Left ventricle myocardium superior (tissue), 1 donor: ENCODE measurements around the gene IFT25. TPM values are rescaled to one million over a fixed set of nuclear protein-coding genes. Genes with fewer than 3 reads are reported as not detected.
"Not testable (repeated sequence)": the region's sequence is repeated elsewhere in the genome, so short reads cannot be mapped to it uniquely, and the experiment has no call there.

Experiments used
- ATAC-seq: fragments of 200-7000 bp; cut with Tn5 transposase; one replicate; pipeline ENCODE4 v1.9.1; 2020; ENCODE audit warnings: mild to moderate bottlenecking, moderate library complexity
- DNase-seq: peaks from one replicate; pipeline ENCODE4 v3.0.0-alpha.2; 2020
- intact Hi-C: fragments of 100-400 bp; cut with micrococcal nuclease; formaldehyde crosslinking; loops from one replicate; pipeline ENCODE4 v1.11.0; 2022
- total RNA-seq: library from RNA; stranded (reverse); fragmentation: NEBNext Ultra II Directional; extraction: Animal tissue kit (Norgen Biotek cat#: 25700); gene quantifications from one replicate; pipeline ENCODE4 v1.2.1, GENCODE V29; 2021
- donor health status: DM: no; HTN: yes; CAD: no; lungs with severe emphysema.

Gene IFT25
- total RNA-seq, 1 donor from 2014 or later: 8.8 TPM

DNA sequence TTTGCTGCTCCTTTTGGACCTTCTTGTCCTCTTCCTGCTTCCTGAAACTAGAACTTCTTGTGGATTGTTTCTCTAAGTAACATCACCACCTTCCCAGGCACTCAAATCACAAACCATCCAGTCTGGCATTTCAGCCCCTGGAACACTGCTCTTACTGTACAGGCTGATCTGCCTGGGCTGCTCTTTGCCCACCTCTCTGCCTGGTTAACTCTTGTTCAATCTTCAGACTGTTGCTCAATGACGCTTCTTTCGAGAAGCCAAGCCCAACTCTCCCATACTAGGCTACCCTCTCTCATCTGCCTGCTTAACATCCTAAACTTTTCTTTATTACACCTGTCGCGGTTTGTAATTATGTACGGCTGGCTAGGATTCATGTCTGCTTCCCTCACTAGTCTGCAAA lies 50.9 kb downstream of the IFT25 start:
- intact Hi-C loops: no loop called here
- ATAC-seq: no peak

DNA sequence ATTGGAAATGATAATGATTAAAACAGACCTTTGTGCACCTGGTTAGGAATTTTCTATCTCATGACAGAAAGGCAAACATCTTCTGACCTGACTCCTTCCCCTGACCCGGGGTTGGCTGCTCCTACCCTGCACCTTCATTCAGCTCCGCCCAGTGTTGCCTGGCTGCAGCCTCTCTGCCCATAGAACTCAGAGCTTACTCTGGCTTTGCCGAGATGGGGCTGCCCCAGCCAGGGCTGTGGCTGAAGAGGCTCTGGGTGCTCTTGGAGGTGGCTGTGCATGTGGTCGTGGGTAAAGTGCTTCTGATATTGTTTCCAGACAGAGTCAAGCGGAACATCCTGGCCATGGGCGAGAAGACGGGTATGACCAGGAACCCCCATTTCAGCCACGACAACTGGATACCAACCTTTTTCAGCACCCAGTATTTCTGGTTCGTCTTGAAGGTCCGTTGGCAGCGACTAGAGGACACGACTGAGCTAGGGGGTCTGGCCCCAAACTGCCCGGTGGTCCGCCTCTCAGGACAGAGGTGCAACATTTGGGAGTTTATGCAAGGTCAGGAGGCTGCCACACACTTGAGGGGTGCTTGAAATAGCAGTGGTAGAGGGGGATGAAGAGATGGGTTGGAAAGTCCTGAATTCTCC lies 51.4 kb downstream of the IFT25 start, which contains the start of gene DIO1:
Gene DIO1 (plus strand): TSS at position 189 of the 638 bp plus-strand sequence. CDS start 24 bp downstream, at position 213.
- ATAC-seq (no peak), DNase-seq (no peak)
- intact Hi-C loops: no loop called here

More for the DNA sequence above, 50.9 kb downstream of the IFT25 start:
- no peak for DNase-seq

DNA sequence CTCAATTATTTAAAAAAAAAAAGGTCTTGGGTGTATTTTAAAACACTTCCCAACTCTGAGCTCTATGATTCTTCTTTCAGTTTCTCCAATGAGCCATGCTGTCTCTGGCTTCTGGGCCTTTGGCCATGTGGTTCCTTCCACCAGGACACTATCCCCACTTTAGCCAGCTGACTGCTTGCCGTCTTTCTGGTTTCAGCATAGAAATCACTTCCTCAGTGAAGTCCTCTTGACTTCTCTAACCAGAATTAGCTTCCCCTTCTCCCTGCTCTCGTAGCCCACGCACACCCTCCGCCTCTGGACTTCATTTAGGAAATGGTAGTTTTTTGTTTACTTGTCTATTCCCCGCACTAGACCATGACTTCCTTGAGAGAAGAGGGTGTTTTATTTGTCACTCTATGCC lies 52.6 kb downstream of the IFT25 start:
- intact Hi-C loops: no loop called here
- ATAC-seq: peak; percentile 7
- no peak for DNase-seq

DNA sequence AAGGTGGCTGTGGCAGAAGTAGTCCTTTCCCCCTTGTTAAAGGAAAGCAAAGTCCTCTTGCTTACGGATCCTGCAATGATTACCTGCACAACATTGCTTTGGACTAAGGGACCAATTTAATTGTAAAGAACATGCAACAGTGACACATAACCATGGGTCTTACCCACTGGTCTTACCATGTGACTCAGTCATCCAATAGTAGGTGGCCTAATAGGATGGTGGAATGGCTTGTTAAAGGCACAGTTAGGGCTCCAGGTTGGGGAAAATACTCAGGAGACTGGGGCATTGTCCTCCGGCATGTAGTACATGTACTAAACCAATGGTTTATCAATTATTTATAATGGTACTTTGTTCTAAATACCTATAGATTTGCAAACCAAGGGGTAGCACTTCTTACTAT lies 53.8 kb downstream of the IFT25 start:
- DNase-seq: no peak
- intact Hi-C loops: no loop called here
- no peak for ATAC-seq

DNA sequence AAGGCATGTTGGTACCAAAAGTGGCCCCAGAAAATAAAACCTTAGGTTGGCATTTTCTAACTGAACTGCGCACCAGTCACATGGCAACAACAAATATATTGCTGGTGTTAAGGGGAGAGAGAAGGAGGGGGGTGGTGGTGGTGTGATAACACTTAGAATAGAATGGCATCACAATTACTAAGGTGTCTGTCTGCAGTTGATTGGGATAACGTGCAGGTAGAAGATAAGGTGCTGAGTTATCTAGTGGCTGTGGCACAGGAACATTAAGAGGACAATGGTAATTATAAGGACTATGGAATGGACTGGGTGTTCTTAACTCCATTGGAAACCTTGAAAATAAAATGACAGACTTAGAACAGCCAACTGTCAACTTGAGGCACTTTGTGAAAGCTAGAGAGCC lies 54.5 kb downstream of the IFT25 start:
- intact Hi-C loops: no loop called here
- ATAC-seq (no peak), DNase-seq (no peak)

DNA sequence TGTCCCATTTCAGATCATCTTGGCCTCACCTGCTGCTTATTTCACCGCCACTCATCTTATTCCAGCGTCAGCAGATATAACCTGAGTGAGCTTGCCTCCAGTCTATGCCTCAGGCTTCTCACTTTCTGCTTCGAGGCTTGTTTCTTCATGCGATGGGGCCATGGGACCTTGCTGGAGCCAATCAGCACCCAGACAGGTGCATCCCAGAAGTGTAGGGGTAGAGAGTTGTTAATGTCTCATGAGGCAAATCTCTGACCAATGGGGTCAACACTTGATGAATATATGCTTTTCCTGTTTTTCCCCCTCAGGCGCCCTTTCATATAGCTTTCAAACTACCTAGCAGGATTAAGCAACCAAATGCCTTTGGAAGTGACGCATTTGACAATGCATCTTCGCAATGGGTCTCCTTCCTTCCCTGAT lies 55.0 kb downstream of the IFT25 start:
- DNase-seq: no peak
- intact Hi-C loops: no loop called here
- ATAC-seq: no peak

DNA sequence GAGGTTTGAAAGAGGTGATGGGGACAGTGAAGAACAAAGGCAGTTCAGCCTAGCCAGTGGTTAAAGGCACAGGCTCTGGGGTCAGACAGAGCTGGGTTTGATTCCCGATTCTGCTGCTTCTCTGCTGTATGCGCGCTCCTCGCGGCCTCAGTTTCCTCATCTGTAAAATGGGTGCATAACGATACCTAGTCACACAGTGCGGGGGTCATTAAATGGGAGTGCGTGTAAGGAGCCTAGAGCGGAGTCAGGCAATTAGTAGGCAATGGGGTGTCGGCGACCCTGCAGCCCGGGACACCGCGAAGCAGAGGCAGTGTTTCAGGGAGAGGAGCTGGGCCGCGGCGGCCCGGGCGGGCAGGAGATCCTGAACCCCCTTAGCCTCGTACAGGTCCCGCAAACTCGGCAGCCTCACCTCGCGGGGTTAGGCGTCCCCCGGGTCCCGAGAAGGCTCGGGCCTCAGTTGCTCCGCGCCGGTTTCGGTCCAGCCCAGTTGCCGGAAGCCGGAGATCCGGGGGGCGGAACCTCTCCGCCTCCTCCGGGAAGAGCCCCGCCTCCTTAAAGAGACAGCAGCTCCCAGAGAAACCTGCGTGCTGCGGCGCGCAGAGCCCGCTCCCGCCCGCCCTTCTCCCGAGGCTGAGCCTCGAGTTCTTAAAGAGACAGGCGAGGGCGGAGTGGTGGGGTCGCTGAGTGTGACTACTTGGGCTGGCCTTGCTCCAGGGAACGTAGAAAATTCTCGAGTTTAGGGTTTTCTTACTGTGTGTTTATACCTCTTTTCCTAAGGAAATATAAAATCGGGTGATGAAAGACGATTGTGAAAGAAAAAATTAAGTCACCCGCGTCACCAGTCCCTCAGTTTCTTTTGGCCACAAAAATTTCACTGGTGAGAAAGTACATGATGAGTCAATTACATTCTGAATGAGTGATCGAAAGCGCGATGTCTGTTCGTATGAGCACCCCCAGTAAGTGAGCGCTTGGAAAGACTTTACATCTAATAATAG lies 55.9 kb downstream of the IFT25 start, which contains the start of gene YIPF1:
Gene YIPF1 (minus strand): TSS at position 494 of the 995 bp plus-strand sequence. CDS start 860 bp downstream, outside the sequence.
- ATAC-seq: peak; percentile 100
- peak; percentile 94 for DNase-seq
- intact Hi-C loops: no loop called here

DNA sequence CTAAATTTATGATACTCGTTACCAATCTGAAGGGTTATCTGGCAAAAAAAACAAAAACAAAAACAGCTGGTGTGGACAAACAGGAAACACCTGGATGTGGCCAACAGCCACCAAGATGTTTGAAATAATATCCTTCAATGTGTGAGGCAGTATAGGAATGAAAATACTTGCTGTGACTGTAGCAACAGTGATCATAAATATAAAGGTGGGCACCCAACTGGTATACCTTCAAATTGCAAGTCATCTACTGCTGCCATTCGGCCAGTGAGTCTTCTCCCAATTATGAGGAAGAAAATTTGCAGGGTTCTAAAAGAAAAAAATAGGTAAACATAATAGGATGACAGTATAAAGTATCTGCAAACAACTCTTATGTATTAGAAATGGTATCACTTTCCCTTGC lies 56.8 kb downstream of the IFT25 start:
- intact Hi-C loops: no loop called here
- DNase-seq (no peak), ATAC-seq (no peak)

DNA sequence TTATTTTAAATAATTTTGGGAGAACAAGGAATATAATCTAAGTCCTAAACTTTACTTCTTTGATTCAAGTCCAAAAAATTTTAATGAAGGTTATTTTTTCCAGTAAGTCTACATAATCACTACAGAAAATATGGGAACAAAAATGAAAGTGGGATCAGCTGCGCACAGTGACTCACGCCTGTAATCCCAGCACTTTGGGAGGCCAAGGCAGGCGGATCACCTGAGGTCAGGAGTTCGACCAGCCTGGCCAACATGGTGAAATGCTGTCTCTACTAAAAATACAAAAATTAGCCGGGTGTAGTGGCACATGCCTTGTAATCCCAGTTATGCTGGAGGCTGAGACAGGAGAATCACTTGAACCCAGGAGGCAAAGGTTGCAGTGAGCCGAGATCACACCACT lies 61.9 kb downstream of the IFT25 start:
- ATAC-seq, DNase-seq, intact Hi-C loops: not testable (repeated sequence)

DNA sequence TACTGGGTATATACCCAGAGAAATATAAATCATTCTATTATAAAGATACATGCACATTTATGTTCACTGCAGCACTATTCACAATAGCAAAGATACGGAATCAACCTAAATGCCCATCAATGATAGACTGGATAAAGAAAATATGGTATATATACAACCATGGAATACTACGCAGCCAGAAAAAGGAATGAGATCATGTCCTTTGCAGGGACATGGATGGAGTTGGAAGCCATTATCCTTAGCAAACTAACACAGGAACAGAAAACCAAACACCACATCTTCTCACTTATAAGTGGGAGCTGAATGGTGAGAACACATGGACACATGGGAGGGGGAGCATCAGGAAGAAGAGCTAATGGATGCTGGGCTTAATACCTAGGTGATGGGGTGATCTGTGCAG lies 63.6 kb downstream of the IFT25 start:
- ATAC-seq, intact Hi-C loops, DNase-seq: not testable (repeated sequence)

DNA sequence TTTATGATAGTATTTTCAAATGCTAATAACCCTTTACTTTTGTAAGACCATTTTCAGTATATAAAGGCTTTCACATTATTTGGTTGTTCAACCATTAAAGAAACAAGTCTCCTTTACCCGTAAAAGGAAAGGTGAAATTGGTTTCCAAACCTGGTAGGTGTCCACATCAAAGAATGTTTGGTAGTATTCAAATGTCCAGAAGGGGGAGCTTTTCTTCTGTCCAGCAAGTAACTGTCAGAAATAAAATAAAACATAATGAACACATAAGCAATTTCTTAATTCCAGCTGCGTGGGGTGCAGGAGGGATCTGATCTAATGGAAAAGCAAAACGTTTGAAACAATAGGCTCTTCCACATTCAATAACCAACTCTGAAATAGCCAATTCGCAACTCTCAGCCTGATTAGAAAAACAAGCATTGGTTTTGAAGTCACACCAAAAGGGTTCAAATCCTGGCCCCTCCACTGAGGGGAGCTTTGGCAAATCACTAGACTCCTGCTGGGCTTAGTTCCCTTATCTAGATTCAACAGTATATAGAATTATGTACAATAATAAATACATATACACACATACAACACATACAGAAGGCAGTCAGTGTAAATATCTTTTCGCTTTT lies 66.9 kb downstream of the IFT25 start:
- no peak for ATAC-seq
- DNase-seq: no peak
- intact Hi-C loops: loop anchor here (5.0 kb wide), 1 partner anchor 79 kb away; no protein-coding TSS in a partner anchor

DNA sequence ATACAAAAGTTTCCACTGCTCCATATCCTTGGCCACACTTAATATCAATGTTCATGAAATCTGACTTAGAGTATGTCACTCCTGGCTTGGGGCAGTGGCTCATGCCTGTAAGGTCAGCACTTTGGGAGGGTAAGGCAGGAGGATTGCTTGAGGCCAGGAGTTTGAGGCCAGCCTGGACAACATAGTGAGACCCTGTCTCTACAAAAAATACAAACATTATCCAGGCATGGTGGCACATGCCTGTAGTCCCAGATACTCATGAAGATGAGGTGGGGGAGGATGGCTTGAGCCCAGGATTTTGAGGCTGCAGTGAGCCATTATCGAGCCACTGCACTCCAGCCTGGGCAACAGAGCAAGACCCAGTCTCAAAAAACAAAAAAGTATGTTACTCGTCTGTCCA lies 70.3 kb downstream of the IFT25 start:
- ATAC-seq, DNase-seq: not testable (repeated sequence)
- intact Hi-C loops: loop anchor here (5.0 kb wide), 1 partner anchor 82 kb away; no protein-coding TSS in a partner anchor

DNA sequence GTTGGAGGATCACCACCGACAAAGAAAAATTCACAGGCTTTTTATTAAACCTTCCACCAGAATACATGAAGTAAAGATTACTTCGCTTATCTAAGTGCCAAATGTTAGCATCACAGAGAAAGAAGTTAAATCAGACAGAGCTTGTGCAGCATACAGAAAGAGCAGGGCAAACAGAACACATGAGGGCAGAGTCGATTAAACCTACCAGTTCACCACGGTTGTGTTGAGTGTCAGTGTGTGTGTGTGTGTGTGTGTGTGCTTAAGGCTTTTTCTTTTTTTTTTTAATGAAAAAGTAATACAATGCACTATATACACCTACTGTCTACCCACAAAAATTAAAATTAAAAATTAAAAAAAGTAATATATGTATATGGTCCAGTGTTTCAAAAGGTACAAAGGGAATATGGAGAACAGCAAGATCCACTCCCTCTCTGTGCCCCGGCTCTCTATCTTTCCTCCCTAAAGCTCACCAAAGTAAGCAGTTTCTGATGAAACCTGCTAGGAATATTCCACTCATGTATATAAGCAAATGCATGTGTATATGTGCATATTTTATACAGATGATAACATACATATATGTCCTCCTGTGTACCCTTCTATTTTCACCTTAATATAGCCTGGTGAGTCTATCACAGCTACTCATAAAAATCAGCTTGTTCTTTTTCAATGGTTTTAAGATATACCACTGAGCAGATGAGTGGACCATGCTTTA lies 73.6 kb downstream of the IFT25 start:
- intact Hi-C loops: no loop called here
- no peak for DNase-seq
- ATAC-seq: no peak

Other genes with a start within 250 kb of the IFT25 start
- gene GLIS1, start 206.5 kb downstream of the IFT25 start, total RNA-seq: not detected
- gene NDC1, start 107.4 kb downstream of the IFT25 start, total RNA-seq: 6.7 TPM
- gene YIPF1, start 55.9 kb downstream of the IFT25 start, total RNA-seq: 12.5 TPM
- gene DIO1, start 51.5 kb downstream of the IFT25 start, total RNA-seq: not detected
- gene LRRC42, start 651 bp upstream of the IFT25 start, total RNA-seq: 13.2 TPM
- gene LDLRAD1, start 72.5 kb upstream of the IFT25 start, total RNA-seq: not detected
- gene TMEM59, start 107.5 kb upstream of the IFT25 start, total RNA-seq: 318 TPM
- gene TCEANC2, start 107.9 kb upstream of the IFT25 start, total RNA-seq: 4.7 TPM
- gene CDCP2, start 207.3 kb upstream of the IFT25 start, total RNA-seq: not detected